GM19023 (cell line): Measurements from ENCODE around the gene ITFG1.
"Not testable (repeated sequence)": the region's sequence is repeated elsewhere in the genome, so short reads cannot be mapped to it uniquely, and the experiment has no call there.

Experiments used
- ATAC-seq: cut with Tn5 transposase; IDR thresholded peaks from one replicate; pipeline ENCODE4 v1.9.1; 2021; ENCODE audit warnings: mild to moderate bottlenecking, moderate library complexity; ENCODE audit not compliant: unreplicated experiment

The ITFG1 gene

GRCh38 chr16:47426806-47427205, 34.1 kb downstream of the ITFG1 start:
- no peak for ATAC-seq

DNA sequence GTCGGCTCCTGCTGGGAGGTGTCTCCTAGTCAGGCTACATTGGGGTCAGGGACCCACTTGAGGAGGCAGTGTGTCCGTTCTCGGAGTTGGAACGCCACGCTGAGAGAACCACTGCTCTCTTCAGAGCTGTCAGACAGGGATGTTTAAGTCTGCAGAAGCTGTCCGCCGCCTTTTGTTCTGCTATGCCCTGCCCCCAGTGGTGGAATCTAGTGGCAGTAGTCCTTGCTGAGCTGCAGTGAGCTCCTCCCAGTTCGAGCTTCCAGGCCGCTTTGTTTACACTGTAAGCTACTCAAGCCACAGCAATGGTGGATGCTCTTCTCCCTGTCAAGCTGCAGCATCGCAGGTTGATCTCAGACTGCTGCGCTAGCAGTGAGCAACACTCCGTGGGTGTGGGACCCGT, 36.0 kb downstream of the ITFG1 start:
- ATAC-seq, result no peak

- no peak for ATAC-seq
These were observed 44.0 kb downstream of the ITFG1 start for GRCh38 chr16:47416869-47417268.

- no peak for ATAC-seq
These were observed 47.8 kb downstream of the ITFG1 start for GRCh38 chr16:47413041-47413440.

- no peak for ATAC-seq
These were observed 52.4 kb downstream of the ITFG1 start for GRCh38 chr16:47408491-47408890.

GRCh38 chr16:47395733-47396498, 64.9 kb downstream of the ITFG1 start:
- no peak for ATAC-seq

DNA sequence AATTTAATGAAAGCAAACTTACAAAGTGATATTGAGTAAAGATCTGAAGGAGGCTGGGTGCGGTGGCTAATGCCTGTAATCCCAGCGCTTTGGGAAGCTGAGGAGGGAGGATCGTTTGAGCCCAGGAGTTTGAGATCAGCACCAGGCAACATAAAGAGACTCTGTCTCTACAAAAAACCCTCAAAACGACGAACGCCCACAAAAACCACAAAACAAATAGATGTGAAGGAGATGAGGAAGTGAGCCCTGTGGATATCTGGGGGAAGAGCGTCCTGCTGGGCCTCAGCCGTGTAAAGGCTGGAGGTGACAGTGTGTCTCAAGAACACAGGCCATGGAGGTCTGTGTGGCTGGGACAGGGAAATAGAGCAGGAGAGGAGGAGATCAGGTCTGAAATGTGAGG, 68.8 kb downstream of the ITFG1 start:
- peak; percentile 91 for ATAC-seq

DNA sequence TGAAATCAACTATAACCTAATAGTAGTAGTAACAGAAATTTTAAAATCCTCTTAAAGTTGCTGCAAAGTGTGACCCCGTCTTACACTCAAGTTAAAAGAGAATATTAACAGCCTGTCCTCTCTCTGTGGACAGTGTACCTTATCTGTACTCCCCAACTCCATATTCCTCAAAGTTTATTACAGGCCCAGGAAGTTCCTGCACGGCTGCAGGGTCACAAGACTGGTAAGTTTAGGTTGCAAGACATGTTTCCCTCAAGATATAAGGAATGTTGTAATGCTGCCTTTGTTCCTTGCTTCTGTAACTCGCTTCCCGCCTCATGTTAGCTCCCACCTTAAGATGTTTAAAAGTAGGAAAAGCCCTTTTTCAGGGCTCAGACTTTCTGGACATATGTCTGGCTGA, 72.2 kb downstream of the ITFG1 start:
- no peak for ATAC-seq

- no peak for ATAC-seq
These were observed 73.7 kb downstream of the ITFG1 start for GRCh38 chr16:47387026-47387734.

DNA sequence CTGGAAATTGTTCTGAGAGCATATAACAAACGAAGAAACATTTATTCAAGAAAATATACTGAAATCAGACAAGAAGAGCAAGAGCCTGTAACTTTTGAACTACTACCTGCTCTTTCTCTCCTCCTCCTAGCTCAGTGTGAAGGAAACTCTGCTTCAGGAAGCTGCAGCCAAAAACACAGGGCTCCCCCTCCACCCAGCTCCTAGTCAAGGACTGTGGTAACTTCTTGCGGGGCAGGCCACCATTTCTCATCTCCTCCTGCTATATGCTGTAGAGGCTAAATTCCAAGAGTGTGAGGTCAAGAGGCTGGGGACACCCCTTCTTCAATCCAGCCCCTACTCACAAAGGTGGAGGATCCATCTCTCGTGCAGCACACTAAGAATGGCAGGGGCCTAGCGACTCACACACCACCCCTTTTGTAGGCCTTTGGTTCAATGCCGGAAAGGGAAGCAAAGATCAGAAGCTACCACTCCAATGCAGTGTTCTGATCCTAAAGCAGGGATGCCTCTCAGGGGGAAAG, 74.6 kb downstream of the ITFG1 start:
- no peak for ATAC-seq

- no peak for ATAC-seq
These were observed 78.5 kb downstream of the ITFG1 start for GRCh38 chr16:47382362-47382761.

DNA sequence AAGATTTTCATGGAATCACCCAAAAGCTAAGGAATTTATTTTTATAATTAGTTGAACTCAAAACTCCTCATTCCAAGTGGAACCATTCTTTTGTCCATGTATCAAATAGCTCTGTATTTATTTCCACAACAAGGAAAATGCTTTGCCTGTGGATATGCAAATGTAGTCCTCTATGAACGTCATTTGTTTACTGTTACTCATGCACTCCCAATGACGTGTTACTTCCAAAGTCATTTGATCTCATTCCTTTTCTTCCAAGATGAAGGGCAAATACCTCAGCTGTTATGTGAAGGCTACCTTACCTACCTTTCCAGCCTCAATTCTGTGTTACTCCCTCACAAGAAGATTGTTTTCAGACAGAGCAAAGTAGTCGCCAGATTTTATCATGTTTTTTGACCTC, 83.7 kb downstream of the ITFG1 start:
- ATAC-seq, result no peak

GRCh38 chr16:47375423-47375822, 85.4 kb downstream of the ITFG1 start:
- ATAC-seq, result no peak

GRCh38 chr16:47374629-47375028, 86.2 kb downstream of the ITFG1 start:
- no peak for ATAC-seq

- ATAC-seq, result no peak
These were observed 89.4 kb downstream of the ITFG1 start for GRCh38 chr16:47371271-47372014.

GRCh38 chr16:47370536-47370935, 90.3 kb downstream of the ITFG1 start:
- no peak for ATAC-seq

DNA sequence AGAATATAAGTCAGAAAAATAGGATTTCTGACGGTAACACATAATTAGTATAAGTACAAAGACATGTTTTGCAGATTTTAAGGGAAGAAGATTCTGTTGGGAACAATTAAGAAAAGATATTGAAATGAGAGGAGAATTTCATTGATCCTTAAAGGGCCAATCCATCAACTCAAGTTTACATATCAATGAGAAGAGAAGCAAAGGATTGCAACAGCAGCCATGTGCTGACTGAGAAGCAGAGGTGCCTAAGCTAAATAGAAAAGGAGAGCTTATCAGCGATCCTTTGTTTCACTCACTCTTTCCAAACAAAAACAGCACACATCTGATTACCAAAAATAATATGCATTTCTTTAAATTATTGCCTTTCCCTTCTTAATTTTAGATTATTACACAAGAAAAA, 94.6 kb downstream of the ITFG1 start:
- no peak for ATAC-seq

GRCh38 chr16:47363761-47364160, 97.1 kb downstream of the ITFG1 start:
- ATAC-seq, result no peak

- no peak for ATAC-seq
These were observed 101.4 kb downstream of the ITFG1 start for GRCh38 chr16:47359478-47359877.

- ATAC-seq, result no peak
These were observed 102.0 kb downstream of the ITFG1 start for GRCh38 chr16:47358816-47359215.

DNA sequence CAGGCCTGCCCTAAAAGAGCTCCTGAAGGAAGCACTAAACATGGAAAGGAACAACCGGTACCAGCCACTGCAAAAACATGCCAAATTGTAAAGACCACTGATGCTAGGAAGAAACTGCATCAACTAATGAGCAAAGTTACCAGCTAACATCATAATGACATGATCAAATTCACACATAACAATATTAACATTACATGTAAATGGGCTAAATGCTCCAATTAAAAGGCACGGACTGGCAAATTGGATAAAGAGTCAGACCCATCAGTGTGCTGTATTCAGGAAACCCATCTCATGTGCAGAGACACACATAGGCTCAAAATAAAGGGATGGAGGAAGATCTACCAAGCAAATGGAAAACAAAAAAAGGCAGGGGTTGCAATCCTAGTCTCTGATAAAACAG, 111.8 kb downstream of the ITFG1 start:
- ATAC-seq, result not testable (repeated sequence)
